SU-DHL-6 (cell line): ENCODE measurements around the gene CD79A.

Experiments
- H2AFZ ChIP-seq: fragments of 200-600 bp; sonication (generic); 2 replicates; pipeline ENCODE4 v1.6.1; 2014; ENCODE audit warnings: low read depth, mild to moderate bottlenecking, moderate library complexity, mixed read lengths, antibody characterized with exemption, low read length; ENCODE audit not compliant: severe bottlenecking
- H3F3A ChIP-seq: fragments of 200-600 bp; shearing (Covaris generic); 2 replicates; pipeline ENCODE4 v1.6.0; 2016; ENCODE audit warnings: antibody characterized with exemption, mild to moderate bottlenecking; ENCODE audit not compliant: insufficient read depth
- H3K27ac ChIP-seq: fragments of 200-600 bp; sonication (generic); 2 replicates; pipeline ENCODE4 v1.5.1; 2016; ENCODE audit warnings: low read depth, mild to moderate bottlenecking, low read length, moderate library complexity, mixed read lengths
- H3K27me3 ChIP-seq: fragments of 200-600 bp; sonication (generic), shearing (Covaris generic); 2 replicates; pipeline ENCODE4 v1.6.0; 2014; ENCODE audit warnings: mild to moderate bottlenecking, low read length
- H3K36me3 ChIP-seq: fragments of 200-600 bp; sonication (generic); 2 replicates; pipeline ENCODE4 v1.6.1; 2014; ENCODE audit warnings: mild to moderate bottlenecking, low read length, mixed read lengths
- H3K4me2 ChIP-seq: fragments of 300-600, 200-600 bp; shearing (Covaris generic), sonication (generic); 2 replicates; pipeline ENCODE4 v1.6.0; 2014; ENCODE audit warnings: low read length, low read depth, mild to moderate bottlenecking; ENCODE audit not compliant: poor library complexity, severe bottlenecking
- H3K4me3 ChIP-seq: fragments of 200-600 bp; sonication (generic); 2 replicates; pipeline ENCODE4 v1.5.1; 2014; ENCODE audit warnings: antibody characterized with exemption, low read length, mild to moderate bottlenecking, mixed read lengths; ENCODE audit not compliant: insufficient read depth, poor library complexity, severe bottlenecking
- H3K79me2 ChIP-seq: fragments of 200-600 bp; sonication (generic); 2 replicates; pipeline ENCODE4 v1.6.1; 2014; ENCODE audit warnings: mild to moderate bottlenecking, low read length, moderate library complexity; ENCODE audit not compliant: insufficient read depth
- H3K9ac ChIP-seq: fragments of 200-600 bp; sonication (generic); 2 replicates; pipeline ENCODE4 v1.7.0; 2014; ENCODE audit warnings: mild to moderate bottlenecking, low read length
- H3K9me2 ChIP-seq: fragments of 200-600 bp; sonication (generic); replicated peaks from 2 replicates; pipeline ENCODE4 v1.6.1; 2014; ENCODE audit warnings: low read length; ENCODE audit not compliant: insufficient read depth
- H3K9me3 ChIP-seq: fragments of 200-600 bp; sonication (generic); 2 replicates; pipeline ENCODE4 v1.6.1; 2014; ENCODE audit warnings: low read length, mixed read lengths; ENCODE audit not compliant: insufficient read depth
- H4K20me1 ChIP-seq: fragments of 200-600 bp; sonication (generic); 2 replicates; pipeline ENCODE4 v1.6.1; 2014; ENCODE audit warnings: low read depth, mild to moderate bottlenecking, antibody characterized with exemption, low read length, moderate library complexity, mixed read lengths
- EZH2phosphoT487 ChIP-seq: fragments of 200-600 bp; sonication (generic), shearing (Covaris generic); conservative IDR thresholded peaks from 2 replicates; pipeline ENCODE4 v1.6.1; 2018; ENCODE audit warnings: mild to moderate bottlenecking, antibody characterized with exemption, low read length, moderate library complexity, mixed read lengths
- TF ChIP-seq, protein P1 (sequence below): fragments of 200-600 bp; sonication (generic); IDR thresholded peaks from one replicate; pipeline ENCODE4 v1.5.1; 2017; ENCODE audit warnings: antibody characterized with exemption, mild to moderate bottlenecking, low read length, moderate library complexity; ENCODE audit not compliant: insufficient read depth, poor library complexity, severe bottlenecking

Gene CD79A

DNA sequence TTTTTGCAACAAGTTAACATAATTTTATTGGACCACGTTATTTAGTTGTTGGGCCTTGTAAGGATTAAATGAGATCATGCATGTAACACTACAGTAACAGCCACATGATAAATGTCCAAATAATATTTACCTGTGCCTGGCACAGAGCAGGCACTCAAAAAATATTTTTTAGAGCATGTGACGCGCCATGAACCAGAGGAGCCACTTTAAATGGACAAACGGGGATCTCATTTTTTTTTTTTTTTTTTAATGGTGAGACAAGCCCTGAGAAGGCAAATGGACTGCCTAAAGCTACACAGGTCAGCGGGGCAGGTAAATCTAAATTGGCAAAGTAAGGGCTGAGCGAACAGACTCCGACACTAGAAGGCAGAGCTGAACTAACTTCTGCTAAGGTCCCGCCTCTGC, 17.9 kb upstream of the CD79A start:
- no peaks in the 10 kb centered on the region for H3K9me3 ChIP-seq
- TF ChIP-seq EZH2phosphoT487 = no peak
- TF ChIP-seq, protein P1, sequence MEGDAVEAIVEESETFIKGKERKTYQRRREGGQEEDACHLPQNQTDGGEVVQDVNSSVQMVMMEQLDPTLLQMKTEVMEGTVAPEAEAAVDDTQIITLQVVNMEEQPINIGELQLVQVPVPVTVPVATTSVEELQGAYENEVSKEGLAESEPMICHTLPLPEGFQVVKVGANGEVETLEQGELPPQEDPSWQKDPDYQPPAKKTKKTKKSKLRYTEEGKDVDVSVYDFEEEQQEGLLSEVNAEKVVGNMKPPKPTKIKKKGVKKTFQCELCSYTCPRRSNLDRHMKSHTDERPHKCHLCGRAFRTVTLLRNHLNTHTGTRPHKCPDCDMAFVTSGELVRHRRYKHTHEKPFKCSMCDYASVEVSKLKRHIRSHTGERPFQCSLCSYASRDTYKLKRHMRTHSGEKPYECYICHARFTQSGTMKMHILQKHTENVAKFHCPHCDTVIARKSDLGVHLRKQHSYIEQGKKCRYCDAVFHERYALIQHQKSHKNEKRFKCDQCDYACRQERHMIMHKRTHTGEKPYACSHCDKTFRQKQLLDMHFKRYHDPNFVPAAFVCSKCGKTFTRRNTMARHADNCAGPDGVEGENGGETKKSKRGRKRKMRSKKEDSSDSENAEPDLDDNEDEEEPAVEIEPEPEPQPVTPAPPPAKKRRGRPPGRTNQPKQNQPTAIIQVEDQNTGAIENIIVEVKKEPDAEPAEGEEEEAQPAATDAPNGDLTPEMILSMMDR = no peak
- peak overlapping the region; percentile 58 for H3K9ac ChIP-seq
- peak overlapping the region; percentile 73 for H2AFZ ChIP-seq
- peak overlapping the region; percentile 86 for H3K4me2 ChIP-seq
- H3K27ac ChIP-seq = peak overlapping the region; percentile 34; the same call in 1 of the 2 replicates
- peaks cover 23% of the 10 kb centered on the region; the same call in 1 of the 2 replicates for H4K20me1 ChIP-seq
- peaks cover 37% of the 10 kb centered on the region; the same call in 1 of the 2 replicates for H3F3A ChIP-seq
- H3K27me3 ChIP-seq = no peaks in the 10 kb centered on the region
- peaks cover 41% of the 10 kb centered on the region for H3K79me2 ChIP-seq
- H3K9me2 ChIP-seq = no peaks in the 10 kb centered on the region
- H3K36me3 ChIP-seq = peaks cover 30% of the 10 kb centered on the region
- H3K4me3 ChIP-seq = peak overlapping the region; percentile 48

DNA sequence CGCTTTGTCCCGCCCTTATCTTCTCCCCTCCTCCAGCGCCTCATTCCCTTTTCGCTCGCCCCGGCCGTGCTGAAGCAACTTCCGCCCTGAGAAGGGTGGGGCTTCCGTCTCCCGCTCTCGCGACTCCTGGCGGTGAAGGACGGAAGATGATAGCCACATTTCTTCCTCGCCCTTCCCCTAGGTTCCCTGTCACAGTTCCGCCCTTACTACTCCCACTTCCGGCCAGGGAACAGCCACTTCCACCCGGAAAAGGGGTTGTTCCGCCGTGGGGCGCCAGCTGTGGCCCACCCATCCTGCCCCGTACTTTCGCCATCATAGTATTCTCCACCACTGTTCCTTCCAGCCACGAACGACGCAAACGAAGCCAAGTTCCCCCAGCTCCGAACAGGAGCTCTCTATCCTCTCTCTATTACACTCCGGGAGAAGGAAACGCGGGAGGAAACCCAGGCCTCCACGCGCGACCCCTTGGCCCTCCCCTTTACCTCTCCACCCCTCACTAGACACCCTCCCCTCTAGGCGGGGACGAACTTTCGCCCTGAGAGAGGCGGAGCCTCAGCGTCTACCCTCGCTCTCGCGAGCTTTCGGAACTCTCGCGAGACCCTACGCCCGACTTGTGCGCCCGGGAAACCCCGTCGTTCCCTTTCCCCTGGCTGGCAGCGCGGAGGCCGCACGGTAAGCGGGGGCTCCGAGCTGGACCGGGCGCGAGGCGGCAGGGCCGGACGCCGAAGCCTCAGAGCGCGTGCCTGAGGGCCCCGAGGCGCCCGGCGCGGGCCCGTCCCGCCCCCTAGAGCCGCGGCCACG, 17.3 kb upstream of the CD79A start, which contains the start of gene RPS19:
Gene RPS19 (plus strand): TSS at position 638 of the 801 bp plus-strand sequence. CDS start 520 bp downstream, outside the sequence.
- peak within 1 kb of the TSS; percentile 84 for H3K27ac ChIP-seq

DNA sequence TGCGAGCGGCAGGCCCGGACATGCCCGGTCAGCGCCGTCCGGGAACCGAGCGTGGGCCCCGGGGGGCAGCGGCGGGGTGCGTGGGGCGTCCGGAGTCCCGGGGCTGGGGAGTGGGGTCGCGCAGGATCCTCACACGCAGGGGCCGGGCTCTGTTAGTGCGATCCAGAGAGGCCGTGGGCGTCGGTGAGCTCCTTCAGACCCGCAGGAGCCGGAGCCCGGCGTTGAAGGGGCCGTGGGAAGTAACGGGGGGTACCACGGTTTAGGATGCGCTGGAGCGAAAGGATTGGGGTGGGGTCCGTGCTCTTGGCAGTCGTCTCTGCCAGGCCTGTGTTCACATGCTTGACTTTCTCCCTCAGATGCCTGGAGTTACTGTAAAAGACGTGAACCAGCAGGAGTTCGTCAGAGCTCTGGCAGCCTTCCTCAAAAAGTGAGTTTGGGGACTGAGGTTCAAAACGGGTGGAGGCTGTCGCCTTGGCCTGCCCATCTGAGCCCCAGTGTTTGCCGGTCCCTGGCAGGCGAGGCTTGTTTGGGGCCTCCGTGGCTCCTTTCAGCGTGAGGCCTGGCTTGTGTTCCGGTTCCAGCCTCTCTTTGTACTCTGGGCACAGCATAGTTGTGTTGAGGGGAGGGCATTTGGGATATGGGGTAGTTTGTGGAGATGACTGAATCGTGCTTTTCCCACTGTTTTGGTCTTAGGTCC, 16.5 kb upstream of the CD79A start:
- Histone ChIP-seq H3K27me3 (no peaks in the 10 kb centered on the region), H2AFZ (no peak overlapping the region), H3K36me3 (peaks cover 37% of the 10 kb centered on the region), H3K4me2 (peak overlapping the region; percentile 66), H4K20me1 (peaks cover 30% of the 10 kb centered on the region; the same call in 1 of the 2 replicates), H3K79me2 (peaks cover 55% of the 10 kb centered on the region), H3F3A (peaks cover 45% of the 10 kb centered on the region; the same call in 1 of the 2 replicates), H3K9me2 (no peaks in the 10 kb centered on the region), H3K4me3 (peak overlapping the region; percentile 82), H3K27ac (peak overlapping the region; percentile 84), H3K9ac (peak overlapping the region; percentile 97), H3K9me3 (no peaks in the 10 kb centered on the region)
- TF ChIP-seq, protein P1 = no peak
- TF ChIP-seq EZH2phosphoT487 = no peak

More for the DNA sequence above, 17.3 kb upstream of the CD79A start, which contains the start of gene RPS19:
- Histone ChIP-seq H3K9ac (peak within 1 kb of the TSS; percentile 97), H3F3A (peaks cover 43% of the 10 kb centered on the region; the same call in 1 of the 2 replicates), H3K9me3 (no peaks in the 10 kb centered on the region), H2AFZ (peak within 1 kb of the TSS; percentile 73), H3K4me3 (peak within 1 kb of the TSS; percentile 82), H3K9me2 (no peaks in the 10 kb centered on the region), H3K4me2 (peak within 1 kb of the TSS; percentile 86), H3K27me3 (no peaks in the 10 kb centered on the region), H3K79me2 (peaks cover 47% of the 10 kb centered on the region), H3K36me3 (peaks cover 36% of the 10 kb centered on the region), H4K20me1 (peaks cover 29% of the 10 kb centered on the region; the same call in 1 of the 2 replicates)
- TF ChIP-seq, protein P1 = no peak
- TF ChIP-seq EZH2phosphoT487 = no peak
